Ramos (cell line): Measurements from ENCODE around the gene ANO1.

ENCODE experiments used
- in situ Hi-C: fragments of 300-500 bp; cut with MboI; formaldehyde crosslinking; loops from one replicate; pipeline ENCODE4 v1.14.3; 2022; ENCODE audit warnings: low sequenced_read_pairs; ENCODE audit not compliant: unreplicated experiment

The ANO1 gene

DNA sequence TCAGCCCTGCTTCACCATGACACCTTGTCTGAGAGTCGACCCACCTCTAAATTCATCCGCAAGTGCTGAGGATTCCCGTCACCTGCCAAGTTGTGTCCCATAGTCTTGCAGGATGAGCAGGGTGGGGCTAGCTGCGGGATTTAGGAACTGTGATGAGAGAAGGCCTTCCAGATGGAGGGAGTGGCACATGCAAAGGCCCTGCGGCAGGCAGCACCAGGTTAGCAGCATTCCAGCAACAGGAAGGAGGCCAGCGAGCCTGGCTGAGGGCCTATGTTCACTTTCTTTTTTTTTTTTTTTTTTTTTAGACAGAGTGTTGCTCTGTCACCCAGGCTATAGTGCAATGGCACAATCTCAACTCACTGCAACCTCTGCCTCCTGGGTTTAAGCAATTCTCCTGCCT, 31.8 kb downstream of the ANO1 start:
- in situ Hi-C loops, result no loop called here

- in situ Hi-C loops, result no loop called here
Measured at GRCh38 chr11:70110538-70111055, 32.5 kb downstream of the ANO1 start.

GRCh38 chr11:70111269-70112016, 33.3 kb downstream of the ANO1 start:
- in situ Hi-C loops, result no loop called here

DNA sequence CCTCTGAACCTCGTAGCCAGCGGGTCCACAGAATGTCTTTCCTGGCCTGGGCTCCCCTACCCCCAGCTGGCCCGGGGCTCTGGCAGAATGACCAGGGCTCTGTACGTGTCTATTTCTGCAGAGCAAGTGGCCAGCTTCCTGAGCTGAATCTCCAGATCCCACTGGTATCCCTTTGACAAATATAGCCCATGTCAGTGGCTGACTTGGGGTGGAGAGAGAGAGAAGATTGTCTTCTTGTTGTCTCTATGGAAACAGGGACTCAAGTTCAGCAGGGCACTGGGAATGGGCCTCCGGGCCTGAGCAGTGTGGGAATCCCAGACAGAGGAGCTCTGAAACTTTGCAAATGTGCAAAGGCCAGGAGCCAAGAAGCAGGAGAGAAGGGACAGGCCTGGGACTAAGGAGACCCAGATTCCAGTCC, 33.9 kb downstream of the ANO1 start:
- in situ Hi-C loops, result no loop called here

- in situ Hi-C loops, result no loop called here
Measured at GRCh38 chr11:70113801-70114200, 35.7 kb downstream of the ANO1 start.

DNA sequence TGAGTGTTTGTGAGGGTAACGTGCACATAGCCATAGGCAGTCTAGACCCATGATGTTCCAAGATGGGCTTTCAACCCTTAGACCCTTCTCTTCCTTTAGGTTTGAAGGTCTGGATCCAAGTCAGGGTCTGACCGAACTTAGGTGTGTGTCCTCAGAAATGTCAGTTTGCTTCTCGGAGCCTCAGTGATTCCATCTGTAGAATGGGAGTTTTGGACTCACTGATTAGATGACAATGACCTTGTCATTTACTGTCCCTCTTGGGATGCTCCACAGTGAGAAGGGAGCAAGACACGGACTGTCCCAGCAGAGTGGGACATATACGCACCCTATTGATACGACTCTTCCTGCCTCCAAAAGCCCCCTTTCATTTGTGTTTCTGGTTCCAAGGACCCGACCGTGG, 37.7 kb downstream of the ANO1 start:
- in situ Hi-C loops, result no loop called here

- in situ Hi-C loops, result no loop called here
Measured at GRCh38 chr11:70116386-70117065, 38.4 kb downstream of the ANO1 start.

DNA sequence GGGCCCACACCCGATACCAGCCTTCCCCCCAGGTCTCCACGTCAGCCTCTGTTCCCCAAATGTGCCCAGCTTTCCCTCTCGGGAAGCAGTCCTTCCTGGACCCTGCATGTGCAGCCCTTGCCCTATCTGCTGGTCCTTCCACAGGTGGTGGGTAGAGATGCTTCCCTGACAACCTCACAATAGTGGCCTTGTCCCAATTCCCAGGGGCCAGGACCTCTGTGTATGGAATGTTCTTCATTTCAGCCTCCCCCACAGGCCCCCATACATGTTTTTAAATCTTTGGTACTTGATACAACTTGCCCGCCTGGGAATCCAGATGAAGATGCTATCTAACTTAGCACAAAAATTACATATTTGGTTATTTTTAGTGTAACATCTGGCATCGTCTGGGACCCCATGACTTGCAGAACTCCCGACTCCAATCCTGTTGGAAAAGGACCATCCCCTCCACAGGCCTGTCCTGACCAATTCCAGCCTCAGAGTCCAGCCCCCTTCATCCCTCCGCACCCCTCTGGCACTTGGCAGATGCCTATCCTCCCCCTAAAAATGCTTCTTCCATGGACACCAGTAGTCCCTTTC, 39.5 kb downstream of the ANO1 start:
- in situ Hi-C loops, result no loop called here

DNA sequence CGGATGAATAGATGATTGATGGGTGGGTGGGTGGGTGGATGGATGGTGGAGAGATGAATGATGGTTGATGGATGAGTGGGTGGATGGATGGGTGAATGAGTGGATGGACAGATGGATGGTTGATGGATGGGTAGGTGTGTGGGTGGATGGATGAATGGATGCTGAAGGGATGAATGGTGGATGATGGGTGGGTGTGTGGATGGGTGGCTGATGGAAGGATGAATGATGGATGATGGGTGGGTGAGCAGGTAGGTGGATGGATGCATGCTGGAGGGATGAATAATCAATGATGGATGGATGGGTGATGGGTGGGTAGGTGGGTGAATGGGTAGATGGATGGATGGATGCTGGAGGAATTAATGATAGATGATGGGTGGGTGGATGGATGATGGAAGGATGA, 40.5 kb downstream of the ANO1 start:
- in situ Hi-C loops, result no loop called here

DNA sequence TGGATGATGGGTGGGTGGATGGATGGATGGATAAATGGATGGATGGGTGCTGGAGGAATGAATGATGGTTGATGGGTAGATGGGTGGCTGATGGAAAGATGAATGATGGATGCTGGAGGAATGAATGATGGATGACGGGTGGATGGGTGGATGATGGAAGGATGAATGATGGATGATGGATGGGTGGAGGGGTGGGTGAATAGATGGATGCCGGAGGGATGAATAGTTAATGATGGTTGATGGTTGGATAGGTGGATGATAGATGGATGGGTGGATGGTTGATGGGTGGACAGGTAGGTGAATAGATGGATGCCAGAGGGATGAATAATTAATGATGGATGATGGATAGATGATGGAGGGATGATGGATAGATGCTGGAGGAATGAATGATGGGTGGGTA, 41.4 kb downstream of the ANO1 start:
- in situ Hi-C loops, result no loop called here

GRCh38 chr11:70120674-70121073, 42.6 kb downstream of the ANO1 start:
- in situ Hi-C loops, result no loop called here

- in situ Hi-C loops, result no loop called here
Measured at GRCh38 chr11:70122490-70123198, 44.5 kb downstream of the ANO1 start.

GRCh38 chr11:70123711-70124110, 45.6 kb downstream of the ANO1 start:
- in situ Hi-C loops, result no loop called here

- in situ Hi-C loops, result no loop called here
Measured at GRCh38 chr11:70124321-70125000, 46.3 kb downstream of the ANO1 start.

DNA sequence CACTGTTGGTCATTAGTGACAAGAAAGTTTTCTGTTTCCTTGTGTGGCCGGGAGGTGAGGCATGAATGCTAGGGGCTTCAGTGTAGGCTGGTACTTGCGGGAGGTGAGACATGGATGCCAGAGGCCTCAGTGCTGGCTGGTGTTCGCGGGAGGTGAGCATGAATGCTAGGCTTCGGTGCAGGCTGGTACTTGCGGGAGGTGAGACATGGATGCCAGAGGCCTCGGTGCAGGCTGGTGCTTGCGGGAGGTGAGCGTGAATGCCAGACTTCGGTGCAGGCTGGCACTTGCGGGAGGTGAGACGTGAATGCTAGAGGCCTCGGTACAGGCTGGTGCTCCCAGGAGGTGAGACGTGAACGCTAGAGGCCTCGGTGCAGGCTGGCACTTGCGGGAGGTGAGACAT, 48.4 kb downstream of the ANO1 start:
- in situ Hi-C loops, result no loop called here

- in situ Hi-C loops, result no loop called here
Measured at GRCh38 chr11:70127653-70128434, 49.7 kb downstream of the ANO1 start.

GRCh38 chr11:70128435-70128906, 50.4 kb downstream of the ANO1 start:
- in situ Hi-C loops, result no loop called here

DNA sequence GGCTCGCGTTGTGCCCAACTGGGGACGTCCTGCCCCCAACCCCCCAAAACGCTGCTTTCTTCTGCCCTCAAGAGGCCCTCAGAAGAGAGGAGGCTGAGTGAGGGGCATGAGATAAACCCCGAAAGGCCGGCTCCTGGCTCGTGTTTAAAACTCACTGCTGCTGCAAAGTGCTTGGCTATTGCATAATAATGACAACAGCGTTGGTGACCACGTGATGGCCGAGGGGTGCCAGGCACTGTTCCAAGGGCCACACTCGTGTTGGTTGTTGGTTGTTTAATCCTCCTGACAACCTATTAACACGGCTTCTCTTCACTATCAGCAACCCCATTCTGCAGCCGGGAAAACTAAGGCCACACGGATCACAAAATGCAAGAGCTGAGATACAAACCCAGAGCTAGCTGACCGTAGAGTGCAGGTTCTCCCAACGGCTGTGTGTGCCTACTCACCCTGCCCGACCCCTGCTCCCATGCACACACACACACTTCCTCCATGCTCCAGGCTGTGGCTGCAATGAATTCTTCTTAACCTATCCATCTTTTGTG, 51.0 kb downstream of the ANO1 start:
- in situ Hi-C loops, result no loop called here

DNA sequence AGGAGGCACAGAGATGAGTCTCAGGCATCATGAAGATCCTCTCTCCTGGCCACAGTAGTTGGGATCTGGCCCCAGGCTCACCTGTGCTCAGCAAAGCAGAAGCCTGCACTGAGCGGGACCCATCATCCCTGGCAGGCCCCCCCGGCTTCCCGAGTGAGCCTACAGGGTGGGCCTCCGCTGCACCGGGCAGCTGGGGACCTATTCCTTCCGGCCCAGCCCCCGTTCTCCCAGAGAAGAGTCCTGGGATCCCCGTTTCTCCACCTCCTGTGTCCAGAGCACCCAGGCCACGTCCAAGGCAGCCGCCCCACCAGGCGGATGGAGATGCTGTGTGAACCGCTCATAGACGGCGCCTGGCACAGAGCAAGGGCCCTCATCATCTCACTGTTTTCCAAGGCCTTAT, 52.5 kb downstream of the ANO1 start:
- in situ Hi-C loops, result no loop called here
